ENCODE results near the gene TENT5C.

Gene TENT5C

GRCh38 chr1:117573386-117574023, 32.3 kb upstream of the TENT5C start:
- Histone ChIP-seq H3K9me2 (ENCODE audit: low read depth, low read length) (no peaks in the 10 kb centered on the region), H3K79me2 (ENCODE audit: insufficient read depth, low read length) (no peaks in the 10 kb centered on the region), H3K36me3 (ENCODE audit: insufficient read depth, low read length) (no peaks in the 10 kb centered on the region), H3F3A (ENCODE audit: insufficient read depth, low read length) (no peaks in the 10 kb centered on the region), H4K20me1 (ENCODE audit: insufficient read depth, low read length) (no peaks in the 10 kb centered on the region), H3K27ac (ENCODE audit: low read depth, low read length, poor library complexity, severe bottlenecking) (no peak overlapping the region), H3K4me3 (ENCODE audit: low read depth, low read length, poor library complexity, severe bottlenecking) (no peak overlapping the region), H3K4me1 (ENCODE audit: insufficient read depth, low read length, severe bottlenecking) (peaks cover 17% of the 10 kb centered on the region), H3K27me3 (ENCODE audit: insufficient read depth, low read length) (0 out of 2 replicates have a peak, but pooled peaks cover 7% of the 10 kb centered on the region), H2AFZ (ENCODE audit: low read length) (no peak overlapping the region), H3K4me2 (ENCODE audit: low read length) (no peak overlapping the region), H3K9me3 (ENCODE audit: low read length) (no peaks in the 10 kb centered on the region), H3K9ac (ENCODE audit: low read length) (no peak overlapping the region)
- TF ChIP-seq CTCF (IDR thresholded peaks at IDR 0.05; ENCODE audit: low read length) (no peak), EZH2 (IDR thresholded peaks at IDR 0.05; ENCODE audit: borderline replicate concordance, low read length) (no peak)

DNA sequence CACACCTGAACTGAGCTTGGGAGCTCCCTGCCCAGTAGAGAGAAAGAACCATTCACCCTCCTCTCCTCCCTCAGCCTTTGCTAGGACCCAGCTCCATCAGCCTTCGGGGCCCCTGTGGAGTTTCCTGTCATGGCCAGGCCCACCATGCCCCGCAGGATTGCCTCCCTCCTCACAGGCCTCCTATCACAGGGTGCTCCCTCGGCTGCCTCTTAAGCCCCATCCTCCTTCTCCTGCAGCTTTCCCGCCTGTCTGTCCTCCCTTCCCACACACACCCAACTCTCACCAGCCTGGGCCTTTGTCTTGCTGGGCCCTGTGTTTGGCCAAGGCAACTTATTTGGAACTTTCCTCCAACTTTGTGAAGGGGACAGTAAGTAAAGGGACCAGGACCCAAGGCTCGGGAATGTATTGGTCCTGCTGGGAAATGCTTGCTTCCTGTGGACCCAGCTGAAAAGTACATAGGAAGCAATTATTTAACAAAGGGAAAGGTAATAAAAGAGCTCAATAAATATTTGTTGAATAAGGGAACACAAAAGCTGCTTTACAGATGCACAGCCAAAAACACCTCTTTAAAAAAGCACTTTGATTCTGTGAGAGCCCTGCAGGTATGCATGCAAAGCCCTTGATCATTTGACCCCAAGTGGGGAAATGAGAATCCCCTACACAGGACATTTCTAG, 31.6 kb upstream of the TENT5C start:
- H2AFZ ChIP-seq (ENCODE audit: low read length) = no peak overlapping the region
- no peaks in the 10 kb centered on the region for H4K20me1 ChIP-seq (ENCODE audit: insufficient read depth, low read length)
- peaks cover 17% of the 10 kb centered on the region for H3K4me1 ChIP-seq (ENCODE audit: insufficient read depth, low read length, severe bottlenecking)
- no peak overlapping the region for H3K4me3 ChIP-seq (ENCODE audit: low read depth, low read length, poor library complexity, severe bottlenecking)
- H3K79me2 ChIP-seq (ENCODE audit: insufficient read depth, low read length) = no peaks in the 10 kb centered on the region
- no peak overlapping the region for H3K9ac ChIP-seq (ENCODE audit: low read length)
- 0 out of 2 replicates have a peak, but pooled peaks cover 7% of the 10 kb centered on the region for H3K27me3 ChIP-seq (ENCODE audit: insufficient read depth, low read length)
- no peaks in the 10 kb centered on the region for H3K9me3 ChIP-seq (ENCODE audit: low read length)
- H3K4me2 ChIP-seq (ENCODE audit: low read length) = no peak overlapping the region
- TF ChIP-seq EZH2 (IDR thresholded peaks at IDR 0.05; ENCODE audit: borderline replicate concordance, low read length) = no peak
- no peak for TF ChIP-seq CTCF (IDR thresholded peaks at IDR 0.05; ENCODE audit: low read length)
- no peaks in the 10 kb centered on the region for H3K36me3 ChIP-seq (ENCODE audit: insufficient read depth, low read length)
- H3K27ac ChIP-seq (ENCODE audit: low read depth, low read length, poor library complexity, severe bottlenecking) = no peak overlapping the region
- no peaks in the 10 kb centered on the region for H3K9me2 ChIP-seq (ENCODE audit: low read depth, low read length)
- H3F3A ChIP-seq (ENCODE audit: insufficient read depth, low read length) = no peaks in the 10 kb centered on the region

DNA sequence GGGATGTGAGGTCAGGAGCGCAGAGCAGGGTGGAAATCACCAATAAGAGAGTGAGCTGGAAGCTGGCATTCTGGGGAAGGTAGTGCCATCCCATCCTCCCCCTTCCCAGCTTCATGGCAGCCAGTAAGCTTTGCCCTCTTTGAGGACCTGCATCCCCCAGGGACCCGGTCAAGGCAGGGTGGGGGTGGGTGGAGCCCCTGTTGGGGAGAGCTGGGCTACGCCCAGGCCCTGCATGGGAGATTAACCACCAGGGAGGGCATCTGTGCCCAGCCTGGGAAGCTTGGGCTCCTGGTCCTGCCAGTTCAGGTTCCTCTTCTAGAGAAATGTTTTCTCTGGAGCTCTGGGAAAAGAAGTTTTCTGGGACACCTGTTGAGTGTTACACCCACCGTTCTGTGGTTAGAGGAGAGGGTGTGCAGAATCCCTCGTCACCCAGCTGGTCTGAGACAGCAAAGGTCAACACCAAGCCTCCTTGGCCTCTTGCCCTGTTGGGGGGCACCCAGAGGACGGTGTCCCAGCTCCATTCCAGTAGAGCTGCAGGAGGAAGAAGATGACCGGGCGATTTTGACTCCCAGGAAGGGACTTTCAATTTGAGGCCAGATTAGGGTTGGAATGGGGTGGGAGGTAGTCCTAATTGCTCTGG, 30.1 kb upstream of the TENT5C start:
- no peak overlapping the region for H3K27ac ChIP-seq (ENCODE audit: low read depth, low read length, poor library complexity, severe bottlenecking)
- H3K27me3 ChIP-seq (ENCODE audit: insufficient read depth, low read length) = 0 out of 2 replicates have a peak, but pooled peaks cover 7% of the 10 kb centered on the region
- H2AFZ ChIP-seq (ENCODE audit: low read length) = no peak overlapping the region
- H3K9me2 ChIP-seq (ENCODE audit: low read depth, low read length) = no peaks in the 10 kb centered on the region
- no peak overlapping the region for H3K9ac ChIP-seq (ENCODE audit: low read length)
- H3K9me3 ChIP-seq (ENCODE audit: low read length) = no peaks in the 10 kb centered on the region
- H3K79me2 ChIP-seq (ENCODE audit: insufficient read depth, low read length) = no peaks in the 10 kb centered on the region
- TF ChIP-seq CTCF (IDR thresholded peaks at IDR 0.05; ENCODE audit: low read length) (no peak), EZH2 (IDR thresholded peaks at IDR 0.05; ENCODE audit: borderline replicate concordance, low read length) (no peak)
- no peaks in the 10 kb centered on the region for H3F3A ChIP-seq (ENCODE audit: insufficient read depth, low read length)
- peaks cover 14% of the 10 kb centered on the region for H3K4me1 ChIP-seq (ENCODE audit: insufficient read depth, low read length, severe bottlenecking)
- H3K36me3 ChIP-seq (ENCODE audit: insufficient read depth, low read length) = no peaks in the 10 kb centered on the region
- H4K20me1 ChIP-seq (ENCODE audit: insufficient read depth, low read length) = no peaks in the 10 kb centered on the region
- H3K4me3 ChIP-seq (ENCODE audit: low read depth, low read length, poor library complexity, severe bottlenecking) = no peak overlapping the region
- H3K4me2 ChIP-seq (ENCODE audit: low read length) = no peak overlapping the region

Data from OCI-LY1 (cell line).